HG03442 (cell line): ENCODE results near the gene TBC1D1.

Experiments used
- ATAC-seq: cut with Tn5 transposase; IDR thresholded peaks from one replicate; pipeline ENCODE4 v1.9.1; 2021; ENCODE audit warnings: mild to moderate bottlenecking, moderate library complexity; ENCODE audit not compliant: unreplicated experiment

TBC1D1 gene

GRCh38 chr4:38044060-38044459 is 153.2 kb downstream of the TBC1D1 start:
- no peak for ATAC-seq

- no peak for ATAC-seq
Measured at GRCh38 chr4:38045289-38045988, 154.6 kb downstream of the TBC1D1 start.

- ATAC-seq: no peak
Measured at GRCh38 chr4:38046727-38047489, 156.0 kb downstream of the TBC1D1 start.

DNA sequence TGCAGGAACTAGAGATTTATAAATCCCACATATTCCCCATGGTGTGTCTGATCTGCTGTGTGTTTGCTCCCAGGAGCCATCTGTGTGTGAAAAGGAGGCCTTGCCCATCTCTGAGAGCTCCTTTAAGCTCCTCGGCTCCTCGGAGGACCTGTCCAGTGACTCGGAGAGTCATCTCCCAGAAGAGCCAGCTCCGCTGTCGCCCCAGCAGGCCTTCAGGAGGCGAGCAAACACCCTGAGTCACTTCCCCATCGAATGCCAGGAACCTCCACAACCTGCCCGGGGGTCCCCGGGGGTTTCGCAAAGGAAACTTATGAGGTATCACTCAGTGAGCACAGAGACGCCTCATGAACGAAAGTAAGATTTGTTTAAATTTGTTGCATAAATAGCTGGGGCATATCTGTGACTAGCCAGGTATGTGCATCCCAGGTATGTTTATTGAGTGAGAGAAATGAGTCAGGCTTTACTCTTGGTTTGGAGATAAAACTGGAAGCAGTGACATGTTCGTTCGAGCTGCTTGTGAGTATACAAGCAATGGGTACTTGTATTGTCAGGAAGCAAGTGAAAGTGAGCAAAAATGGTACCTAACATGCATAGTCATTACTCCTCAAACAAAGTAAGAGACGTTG is 158.8 kb downstream of the TBC1D1 start:
- no peak for ATAC-seq

GRCh38 chr4:38050560-38051350 is 159.9 kb downstream of the TBC1D1 start:
- ATAC-seq: no peak

DNA sequence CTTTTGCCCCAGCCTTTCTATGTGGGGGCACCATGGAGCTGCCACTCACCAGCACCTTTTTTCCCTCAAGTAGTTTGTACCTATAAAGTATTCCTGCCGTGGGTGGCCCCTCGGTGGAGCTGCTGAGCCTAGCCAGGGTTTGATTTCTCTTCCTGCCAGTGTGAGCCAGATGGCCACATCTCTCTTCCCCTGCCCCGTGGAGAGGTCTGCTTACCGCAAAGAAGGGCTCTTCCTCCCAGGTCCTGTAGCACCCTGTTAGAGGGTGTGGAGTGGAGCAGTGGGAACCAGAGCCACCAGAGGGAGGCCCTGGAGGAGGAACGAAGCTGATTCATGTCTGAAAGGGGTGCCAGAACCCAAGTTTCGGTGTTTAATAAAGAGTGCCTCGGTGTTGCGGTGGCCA is 164.7 kb downstream of the TBC1D1 start:
- no peak for ATAC-seq

DNA sequence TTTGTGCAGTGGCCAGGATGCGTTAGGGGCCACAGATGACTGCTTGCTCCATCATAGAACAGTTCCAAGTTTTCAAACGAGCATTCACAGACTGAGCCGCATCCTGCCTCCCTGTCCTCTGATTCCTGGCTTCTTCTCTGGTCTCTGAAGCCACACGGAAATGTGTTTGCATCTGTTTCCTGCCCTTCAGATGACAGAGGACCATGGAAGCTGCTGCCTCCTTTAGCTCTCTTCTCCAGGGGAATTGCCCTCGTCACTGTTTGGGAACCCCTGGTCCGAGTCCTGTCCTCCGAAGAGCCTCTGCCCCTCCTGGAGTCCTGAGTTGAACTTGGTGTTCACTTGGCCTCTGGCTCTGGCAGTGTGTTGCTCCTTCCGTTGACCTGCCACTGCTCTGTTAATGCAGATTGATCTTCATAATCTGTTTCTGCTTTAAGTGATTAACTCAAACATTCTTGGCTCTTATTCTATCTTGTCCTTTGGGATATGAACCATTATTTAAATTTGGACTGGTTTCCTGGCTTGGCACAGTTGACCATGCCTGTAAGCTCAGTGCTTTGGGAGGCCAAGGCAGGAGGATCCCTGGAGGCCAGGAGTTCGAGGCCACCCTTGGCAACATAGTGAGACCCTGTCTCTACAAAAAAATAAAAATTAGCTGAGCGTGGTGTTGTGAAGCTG is 165.3 kb downstream of the TBC1D1 start:
- no peak for ATAC-seq

GRCh38 chr4:38058151-38058550 is 167.3 kb downstream of the TBC1D1 start:
- ATAC-seq: no peak

DNA sequence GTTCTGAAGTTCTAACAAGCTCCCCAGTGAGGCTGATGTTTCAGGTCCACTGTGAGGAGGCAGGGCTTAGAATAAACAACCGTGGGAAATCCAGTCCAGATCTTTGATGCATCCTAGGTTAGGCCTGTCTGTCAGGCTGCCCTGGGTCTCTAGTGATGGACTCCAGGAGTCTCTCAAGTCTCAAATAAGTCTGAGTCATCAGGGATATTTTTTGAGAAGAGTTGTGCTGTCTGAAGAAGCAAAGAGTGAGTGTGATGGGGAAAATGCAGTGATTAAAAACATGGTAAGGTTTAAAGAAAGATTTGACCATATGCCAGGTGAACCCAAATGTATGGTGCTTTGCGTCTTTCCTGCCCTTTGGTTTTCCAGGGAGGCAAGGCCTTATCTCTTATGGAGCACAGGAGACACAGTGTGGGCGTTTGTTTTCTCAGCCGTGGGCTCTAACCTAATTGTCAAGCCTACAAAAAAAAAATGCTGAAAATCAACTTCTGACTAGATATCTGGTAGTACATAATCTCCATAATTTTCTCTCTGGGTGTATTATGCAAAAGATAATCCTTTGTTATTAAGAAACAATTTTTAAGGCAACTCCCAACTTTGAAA is 170.0 kb downstream of the TBC1D1 start:
- ATAC-seq: no peak

- no peak for ATAC-seq
Measured at GRCh38 chr4:38062088-38062775, 171.3 kb downstream of the TBC1D1 start.

DNA sequence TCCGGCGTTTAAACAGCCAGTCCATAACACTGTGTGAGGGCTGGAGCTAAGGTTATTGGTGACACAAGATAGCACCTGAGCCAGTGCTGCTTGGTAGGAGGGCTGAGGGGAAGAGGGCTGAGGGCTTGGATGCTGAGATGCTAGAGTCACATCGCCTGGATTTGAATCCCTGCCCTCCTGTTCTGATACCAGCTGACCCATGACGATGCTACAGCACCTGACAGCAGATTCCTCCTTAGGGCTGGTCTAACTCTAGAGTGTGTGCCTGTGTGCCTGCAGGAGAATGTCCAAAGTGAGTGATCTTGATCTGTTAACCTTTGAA is 171.9 kb downstream of the TBC1D1 start:
- no peak for ATAC-seq

GRCh38 chr4:38065176-38065575 is 174.3 kb downstream of the TBC1D1 start:
- no peak for ATAC-seq

DNA sequence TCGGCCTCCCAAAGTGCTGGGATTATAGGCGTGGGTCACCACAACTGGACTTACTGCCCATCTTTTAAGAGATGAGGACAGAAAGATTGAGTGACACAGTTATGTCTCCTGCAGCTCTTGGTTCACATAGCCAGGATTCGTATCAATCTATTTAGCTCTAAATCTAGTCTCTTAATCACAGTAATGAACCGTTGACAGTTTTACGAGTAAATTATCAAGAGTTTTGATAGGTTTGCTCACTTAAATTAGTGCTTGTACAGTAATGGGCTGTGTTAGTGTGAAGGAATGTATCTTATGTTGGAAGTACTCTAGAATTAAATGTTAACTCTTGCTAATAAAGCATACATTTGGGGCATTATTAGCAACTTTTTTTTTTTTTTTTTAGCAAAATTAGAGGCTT is 175.0 kb downstream of the TBC1D1 start:
- no peak for ATAC-seq

- no peak for ATAC-seq
Measured at GRCh38 chr4:38067499-38067898, 176.6 kb downstream of the TBC1D1 start.

DNA sequence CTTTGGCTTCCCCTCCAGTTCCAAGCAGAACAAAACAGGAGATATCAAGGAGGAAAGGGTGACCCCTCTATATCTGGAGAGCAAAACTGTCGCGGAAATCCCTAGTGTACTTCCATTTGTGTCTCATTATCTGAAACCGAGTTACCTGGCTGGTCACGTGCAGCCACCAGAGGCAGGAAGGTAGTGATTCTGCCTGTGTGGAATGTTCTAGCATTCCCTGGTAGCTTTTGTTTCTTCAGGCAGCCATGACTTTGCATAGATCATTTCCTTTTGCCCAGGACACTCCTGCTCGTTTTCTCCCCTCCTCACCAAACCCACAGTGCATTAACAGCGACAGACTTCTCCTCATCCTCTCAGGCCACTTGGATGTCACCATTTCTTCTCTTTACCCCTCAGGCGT is 177.2 kb downstream of the TBC1D1 start:
- no peak for ATAC-seq

DNA sequence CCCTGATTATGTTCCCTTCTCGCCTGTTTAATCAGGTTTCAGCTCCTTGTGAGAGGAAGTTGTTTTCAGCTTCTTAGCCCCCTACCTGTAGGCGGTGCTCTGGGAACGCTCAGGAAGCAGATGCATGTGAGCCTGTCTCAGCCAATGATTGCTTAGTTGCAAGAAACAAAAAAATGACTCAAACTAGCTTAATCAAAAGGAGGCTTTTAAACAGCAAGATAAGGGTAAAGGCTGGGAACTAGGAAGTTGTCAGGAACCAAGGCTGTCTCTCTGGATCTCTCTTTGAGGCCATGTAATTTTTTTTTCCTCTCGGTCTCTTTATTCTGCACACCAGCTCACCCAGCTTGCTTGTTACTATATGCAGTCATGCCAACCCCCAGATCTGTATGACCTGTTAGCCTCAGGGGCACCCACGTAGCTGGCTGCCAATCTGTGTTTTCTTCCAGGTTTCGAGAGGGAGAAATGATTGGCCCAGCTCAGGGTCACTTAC is 178.4 kb downstream of the TBC1D1 start:
- ATAC-seq: no peak

DNA sequence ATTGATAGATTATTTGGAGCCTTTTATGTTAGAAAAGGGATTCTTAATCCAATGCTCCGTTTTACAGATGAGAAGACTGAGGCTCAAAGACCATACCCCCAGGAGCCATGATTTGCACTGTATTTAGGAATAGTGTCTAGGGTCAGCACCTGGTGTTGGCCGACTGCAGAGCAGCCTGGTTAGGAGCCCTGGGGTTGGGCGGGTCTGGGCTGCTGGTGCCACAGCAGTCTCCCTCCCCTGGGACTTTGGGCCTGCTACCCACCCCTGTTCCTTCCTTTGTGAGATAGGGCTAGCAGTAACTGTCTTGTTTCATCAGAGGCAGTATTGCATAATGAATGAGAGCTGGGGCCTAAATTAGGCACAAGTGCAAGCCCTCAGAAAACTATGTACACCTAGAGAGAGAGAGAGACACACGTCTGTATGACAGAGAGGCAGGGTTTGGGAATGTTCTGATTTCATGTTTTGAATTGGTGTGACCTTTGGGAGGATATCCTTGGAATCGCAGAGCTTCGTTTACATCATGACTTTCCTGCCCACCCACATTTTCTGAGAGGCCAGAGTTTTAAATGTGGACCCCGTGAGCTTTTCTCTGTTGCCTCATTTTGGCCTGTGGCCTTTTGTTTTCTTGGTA is 181.0 kb downstream of the TBC1D1 start:
- ATAC-seq: no peak

DNA sequence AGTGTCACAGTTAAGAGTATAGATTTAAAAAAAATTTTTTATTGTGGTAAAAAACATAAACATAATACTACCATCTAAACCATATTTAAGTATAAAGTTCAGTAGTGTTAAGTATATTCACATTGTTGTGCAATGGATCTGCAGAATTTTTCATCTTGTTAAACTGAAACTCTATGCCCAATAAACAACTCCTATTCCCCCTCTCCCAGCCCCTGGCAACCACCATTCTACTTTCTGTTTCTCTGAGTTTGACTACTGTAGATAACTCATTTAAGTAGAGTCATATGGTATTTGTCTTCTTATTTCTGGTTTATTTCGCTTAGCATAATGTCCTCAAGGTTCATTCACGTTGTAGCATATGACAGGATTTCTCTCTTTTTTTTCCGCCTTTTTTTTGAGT is 181.7 kb downstream of the TBC1D1 start:
- no peak for ATAC-seq

- ATAC-seq: no peak
Measured at GRCh38 chr4:38073596-38074234, 182.8 kb downstream of the TBC1D1 start.
